HepG2 (cell line): ENCODE data around the gene ZNF445.
A peak's percentile ranks its signal among the peaks of the same experiment; 100 is the strongest.

Source experiments
- ARID2 ChIP-seq: sonication (generic); formaldehyde crosslinking; IDR thresholded peaks from 2 replicates; pipeline ENCODE4 v1.8.1; 2022; ENCODE audit warnings: mild to moderate bottlenecking, missing genetic modification reagents, borderline replicate concordance
- ATF2 ChIP-seq: sonication (generic); formaldehyde crosslinking; IDR thresholded peaks from 2 replicates; pipeline ENCODE4 v1.4.0; 2020; ENCODE audit warnings: missing genetic modification reagents
- HNRNPK ChIP-seq: fragments of 200-400 bp; formaldehyde crosslinking; IDR thresholded peaks from 2 replicates; pipeline ENCODE4 v1.6.1; 2018; ENCODE audit warnings: low read length, low read depth, moderate library complexity, mild to moderate bottlenecking; ENCODE audit not compliant: poor library complexity, severe bottlenecking
- JUN ChIP-seq: sonication (generic); formaldehyde crosslinking; IDR thresholded peaks from 2 replicates; pipeline ENCODE4 v1.4.0; 2020; ENCODE audit warnings: mild to moderate bottlenecking, missing genetic modification reagents
- KAT2B ChIP-seq: fragments of 150-350 bp; IDR thresholded peaks from 2 replicates; pipeline ENCODE4 v1.6.1; 2014; ENCODE audit warnings: low read depth, low read length, borderline replicate concordance
- SOX6 ChIP-seq, 2 experiments: fragments of 450-650 bp in 1 of 2; sonication (generic) in 1 of 2; formaldehyde crosslinking in 1 of 2; IDR thresholded peaks; 2 replicates each; pipeline versions ENCODE4 v1.4.0 to v1.6.1; 2017 to 2020; ENCODE audit warnings: antibody characterized with exemption in 1 of 2, mild to moderate bottlenecking in 1 of 2, missing genetic modification reagents in 1 of 2
- TFAP4 ChIP-seq: sonication (generic); IDR thresholded peaks from 2 replicates; pipeline ENCODE4 v1.6.1; 2016; ENCODE audit warnings: low read depth, borderline replicate concordance
- ZNF574 ChIP-seq: sonication (generic); formaldehyde crosslinking; IDR thresholded peaks from 2 replicates; pipeline ENCODE4 v1.4.0; 2020; ENCODE audit warnings: missing genetic modification reagents
- TF ChIP-seq, protein P1 (sequence below): sonication (generic); formaldehyde crosslinking; IDR thresholded peaks from 2 replicates; pipeline ENCODE4 v1.5.0; 2020; ENCODE audit warnings: mild to moderate bottlenecking, missing genetic modification reagents, moderate library complexity
- TF ChIP-seq, protein P2 (sequence below): fragments of 450-650 bp; IDR thresholded peaks from 2 replicates; pipeline ENCODE4 v1.6.1; 2017; ENCODE audit warnings: mild to moderate bottlenecking
- TF ChIP-seq, protein P3 (sequence below): sonication (generic); formaldehyde crosslinking; IDR thresholded peaks from 2 replicates; pipeline ENCODE4 v1.4.0; 2020; ENCODE audit warnings: mild to moderate bottlenecking, missing genetic modification reagents, borderline replicate concordance
- TF ChIP-seq, protein P4 (sequence below), 2 experiments: IDR thresholded peaks; 2 replicates each; pipeline ENCODE4 v1.6.1; 2011 to 2012; ENCODE audit warnings: low read length in 2 of 2, borderline replicate concordance in 1 of 2, low read depth in 1 of 2, mild to moderate bottlenecking in 1 of 2, moderate library complexity in 1 of 2

GRCh38 chr3:44396200-44397171 is 81.0 kb downstream of the ZNF445 start:
- TF ChIP-seq, protein P1, sequence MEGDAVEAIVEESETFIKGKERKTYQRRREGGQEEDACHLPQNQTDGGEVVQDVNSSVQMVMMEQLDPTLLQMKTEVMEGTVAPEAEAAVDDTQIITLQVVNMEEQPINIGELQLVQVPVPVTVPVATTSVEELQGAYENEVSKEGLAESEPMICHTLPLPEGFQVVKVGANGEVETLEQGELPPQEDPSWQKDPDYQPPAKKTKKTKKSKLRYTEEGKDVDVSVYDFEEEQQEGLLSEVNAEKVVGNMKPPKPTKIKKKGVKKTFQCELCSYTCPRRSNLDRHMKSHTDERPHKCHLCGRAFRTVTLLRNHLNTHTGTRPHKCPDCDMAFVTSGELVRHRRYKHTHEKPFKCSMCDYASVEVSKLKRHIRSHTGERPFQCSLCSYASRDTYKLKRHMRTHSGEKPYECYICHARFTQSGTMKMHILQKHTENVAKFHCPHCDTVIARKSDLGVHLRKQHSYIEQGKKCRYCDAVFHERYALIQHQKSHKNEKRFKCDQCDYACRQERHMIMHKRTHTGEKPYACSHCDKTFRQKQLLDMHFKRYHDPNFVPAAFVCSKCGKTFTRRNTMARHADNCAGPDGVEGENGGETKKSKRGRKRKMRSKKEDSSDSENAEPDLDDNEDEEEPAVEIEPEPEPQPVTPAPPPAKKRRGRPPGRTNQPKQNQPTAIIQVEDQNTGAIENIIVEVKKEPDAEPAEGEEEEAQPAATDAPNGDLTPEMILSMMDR (CRISPR knock-in tag) = no peak
- TF ChIP-seq KAT2B (no peak), JUN (CRISPR knock-in tag) (no peak), TFAP4 (no peak), ARID2 (CRISPR knock-in tag) (no peak), ZNF574 (CRISPR knock-in tag) (no peak), HNRNPK (no peak), ATF2 (CRISPR knock-in tag) (no peak), SOX6 (IDR thresholded peaks at IDR 0.05) (no peak), SOX6 (CRISPR knock-in tag; IDR thresholded peaks at IDR 0.05) (peak; percentile 25; the same call in 1 of the 2 replicates)
- TF ChIP-seq, protein P2, sequence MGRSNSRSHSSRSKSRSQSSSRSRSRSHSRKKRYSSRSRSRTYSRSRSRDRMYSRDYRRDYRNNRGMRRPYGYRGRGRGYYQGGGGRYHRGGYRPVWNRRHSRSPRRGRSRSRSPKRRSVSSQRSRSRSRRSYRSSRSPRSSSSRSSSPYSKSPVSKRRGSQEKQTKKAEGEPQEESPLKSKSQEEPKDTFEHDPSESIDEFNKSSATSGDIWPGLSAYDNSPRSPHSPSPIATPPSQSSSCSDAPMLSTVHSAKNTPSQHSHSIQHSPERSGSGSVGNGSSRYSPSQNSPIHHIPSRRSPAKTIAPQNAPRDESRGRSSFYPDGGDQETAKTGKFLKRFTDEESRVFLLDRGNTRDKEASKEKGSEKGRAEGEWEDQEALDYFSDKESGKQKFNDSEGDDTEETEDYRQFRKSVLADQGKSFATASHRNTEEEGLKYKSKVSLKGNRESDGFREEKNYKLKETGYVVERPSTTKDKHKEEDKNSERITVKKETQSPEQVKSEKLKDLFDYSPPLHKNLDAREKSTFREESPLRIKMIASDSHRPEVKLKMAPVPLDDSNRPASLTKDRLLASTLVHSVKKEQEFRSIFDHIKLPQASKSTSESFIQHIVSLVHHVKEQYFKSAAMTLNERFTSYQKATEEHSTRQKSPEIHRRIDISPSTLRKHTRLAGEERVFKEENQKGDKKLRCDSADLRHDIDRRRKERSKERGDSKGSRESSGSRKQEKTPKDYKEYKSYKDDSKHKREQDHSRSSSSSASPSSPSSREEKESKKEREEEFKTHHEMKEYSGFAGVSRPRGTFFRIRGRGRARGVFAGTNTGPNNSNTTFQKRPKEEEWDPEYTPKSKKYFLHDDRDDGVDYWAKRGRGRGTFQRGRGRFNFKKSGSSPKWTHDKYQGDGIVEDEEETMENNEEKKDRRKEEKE = no peak
- TF ChIP-seq, protein P3, sequence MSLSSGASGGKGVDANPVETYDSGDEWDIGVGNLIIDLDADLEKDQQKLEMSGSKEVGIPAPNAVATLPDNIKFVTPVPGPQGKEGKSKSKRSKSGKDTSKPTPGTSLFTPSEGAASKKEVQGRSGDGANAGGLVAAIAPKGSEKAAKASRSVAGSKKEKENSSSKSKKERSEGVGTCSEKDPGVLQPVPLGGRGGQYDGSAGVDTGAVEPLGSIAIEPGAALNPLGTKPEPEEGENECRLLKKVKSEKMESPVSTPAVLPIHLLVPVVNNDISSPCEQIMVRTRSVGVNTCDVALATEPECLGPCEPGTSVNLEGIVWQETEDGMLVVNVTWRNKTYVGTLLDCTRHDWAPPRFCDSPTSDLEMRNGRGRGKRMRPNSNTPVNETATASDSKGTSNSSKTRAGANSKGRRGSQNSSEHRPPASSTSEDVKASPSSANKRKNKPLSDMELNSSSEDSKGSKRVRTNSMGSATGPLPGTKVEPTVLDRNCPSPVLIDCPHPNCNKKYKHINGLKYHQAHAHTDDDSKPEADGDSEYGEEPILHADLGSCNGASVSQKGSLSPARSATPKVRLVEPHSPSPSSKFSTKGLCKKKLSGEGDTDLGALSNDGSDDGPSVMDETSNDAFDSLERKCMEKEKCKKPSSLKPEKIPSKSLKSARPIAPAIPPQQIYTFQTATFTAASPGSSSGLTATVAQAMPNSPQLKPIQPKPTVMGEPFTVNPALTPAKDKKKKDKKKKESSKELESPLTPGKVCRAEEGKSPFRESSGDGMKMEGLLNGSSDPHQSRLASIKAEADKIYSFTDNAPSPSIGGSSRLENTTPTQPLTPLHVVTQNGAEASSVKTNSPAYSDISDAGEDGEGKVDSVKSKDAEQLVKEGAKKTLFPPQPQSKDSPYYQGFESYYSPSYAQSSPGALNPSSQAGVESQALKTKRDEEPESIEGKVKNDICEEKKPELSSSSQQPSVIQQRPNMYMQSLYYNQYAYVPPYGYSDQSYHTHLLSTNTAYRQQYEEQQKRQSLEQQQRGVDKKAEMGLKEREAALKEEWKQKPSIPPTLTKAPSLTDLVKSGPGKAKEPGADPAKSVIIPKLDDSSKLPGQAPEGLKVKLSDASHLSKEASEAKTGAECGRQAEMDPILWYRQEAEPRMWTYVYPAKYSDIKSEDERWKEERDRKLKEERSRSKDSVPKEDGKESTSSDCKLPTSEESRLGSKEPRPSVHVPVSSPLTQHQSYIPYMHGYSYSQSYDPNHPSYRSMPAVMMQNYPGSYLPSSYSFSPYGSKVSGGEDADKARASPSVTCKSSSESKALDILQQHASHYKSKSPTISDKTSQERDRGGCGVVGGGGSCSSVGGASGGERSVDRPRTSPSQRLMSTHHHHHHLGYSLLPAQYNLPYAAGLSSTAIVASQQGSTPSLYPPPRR (CRISPR knock-in tag) = no peak
- TF ChIP-seq, protein P4, sequence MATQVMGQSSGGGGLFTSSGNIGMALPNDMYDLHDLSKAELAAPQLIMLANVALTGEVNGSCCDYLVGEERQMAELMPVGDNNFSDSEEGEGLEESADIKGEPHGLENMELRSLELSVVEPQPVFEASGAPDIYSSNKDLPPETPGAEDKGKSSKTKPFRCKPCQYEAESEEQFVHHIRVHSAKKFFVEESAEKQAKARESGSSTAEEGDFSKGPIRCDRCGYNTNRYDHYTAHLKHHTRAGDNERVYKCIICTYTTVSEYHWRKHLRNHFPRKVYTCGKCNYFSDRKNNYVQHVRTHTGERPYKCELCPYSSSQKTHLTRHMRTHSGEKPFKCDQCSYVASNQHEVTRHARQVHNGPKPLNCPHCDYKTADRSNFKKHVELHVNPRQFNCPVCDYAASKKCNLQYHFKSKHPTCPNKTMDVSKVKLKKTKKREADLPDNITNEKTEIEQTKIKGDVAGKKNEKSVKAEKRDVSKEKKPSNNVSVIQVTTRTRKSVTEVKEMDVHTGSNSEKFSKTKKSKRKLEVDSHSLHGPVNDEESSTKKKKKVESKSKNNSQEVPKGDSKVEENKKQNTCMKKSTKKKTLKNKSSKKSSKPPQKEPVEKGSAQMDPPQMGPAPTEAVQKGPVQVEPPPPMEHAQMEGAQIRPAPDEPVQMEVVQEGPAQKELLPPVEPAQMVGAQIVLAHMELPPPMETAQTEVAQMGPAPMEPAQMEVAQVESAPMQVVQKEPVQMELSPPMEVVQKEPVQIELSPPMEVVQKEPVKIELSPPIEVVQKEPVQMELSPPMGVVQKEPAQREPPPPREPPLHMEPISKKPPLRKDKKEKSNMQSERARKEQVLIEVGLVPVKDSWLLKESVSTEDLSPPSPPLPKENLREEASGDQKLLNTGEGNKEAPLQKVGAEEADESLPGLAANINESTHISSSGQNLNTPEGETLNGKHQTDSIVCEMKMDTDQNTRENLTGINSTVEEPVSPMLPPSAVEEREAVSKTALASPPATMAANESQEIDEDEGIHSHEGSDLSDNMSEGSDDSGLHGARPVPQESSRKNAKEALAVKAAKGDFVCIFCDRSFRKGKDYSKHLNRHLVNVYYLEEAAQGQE (IDR thresholded peaks at IDR 0.05; ENCODE audit: borderline replicate concordance in 1 of 2, low read depth in 1 of 2, low read length in 2 of 2) = no peak
